Astrocyte of the spinal cord (primary cell): ENCODE data around the gene LDLRAD4.

Source experiments
- DNase-seq: peaks from one replicate; pipeline ENCODE4 v3.0.0; 2011; ENCODE audit warnings: low read depth, low spot score
- H3K4me3 ChIP-seq: 2 replicates; pipeline ENCODE4 v1.5.1; 2011; ENCODE audit warnings: low read depth, mild to moderate bottlenecking, low read length, moderate library complexity
- CTCF ChIP-seq: IDR thresholded peaks from 2 replicates; pipeline ENCODE4 v1.5.1; 2012; ENCODE audit warnings: low read depth, mild to moderate bottlenecking, low read length, inconsistent platforms
- in situ Hi-C: cut with HindIII; loops from 2 replicates; pipeline ENCODE4 v1.10.0; 2017; ENCODE audit warnings: low sequenced_read_pairs

The LDLRAD4 gene

GRCh38 chr18:13635046-13635445, 416.5 kb downstream of the LDLRAD4 start:
- DNase-seq, result no peak
- in situ Hi-C loops, result no loop called here
- TF ChIP-seq CTCF, result no peak
- no peak overlapping the region for H3K4me3 ChIP-seq

DNA sequence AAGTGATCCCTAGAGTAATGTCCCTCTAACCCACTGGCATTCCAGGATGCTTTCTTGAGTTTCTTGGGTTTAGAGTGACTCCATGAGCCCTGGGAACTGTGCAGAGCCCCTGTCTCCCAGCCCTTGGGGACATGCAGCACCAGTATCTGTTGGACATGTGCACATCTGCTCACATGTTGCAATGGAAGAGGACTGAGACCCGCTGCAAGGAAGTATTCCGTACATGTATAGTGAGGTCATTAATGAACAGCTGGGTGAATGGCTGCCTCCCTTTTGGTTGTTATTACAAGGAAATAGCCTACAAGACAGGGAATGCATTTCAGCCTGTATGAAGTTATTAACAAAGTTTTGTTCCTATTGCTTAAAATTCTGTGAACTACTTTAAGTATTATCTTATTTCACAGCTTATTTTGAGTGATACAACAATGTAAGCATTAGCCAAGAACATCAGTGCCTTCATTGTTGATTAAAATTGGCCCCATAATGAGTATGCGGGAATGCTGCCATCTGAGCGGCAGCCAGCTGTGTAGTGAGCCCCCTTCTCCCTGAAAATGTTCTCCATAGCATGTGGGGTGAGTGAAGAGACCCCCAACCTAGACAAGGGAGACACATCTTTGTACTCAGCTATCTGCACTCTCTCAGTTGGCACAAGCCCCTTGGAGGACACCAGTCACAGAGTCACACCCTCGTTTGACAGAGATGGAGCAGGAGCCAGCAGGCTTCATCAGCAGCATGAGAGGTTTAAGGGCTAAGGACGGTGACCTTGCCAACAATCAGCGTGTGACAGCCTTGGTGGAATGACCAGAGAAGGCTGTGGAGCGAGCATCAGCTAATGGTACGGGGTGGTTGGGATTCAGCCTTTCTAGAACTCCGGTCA, 420.4 kb downstream of the LDLRAD4 start:
- no peak overlapping the region for H3K4me3 ChIP-seq
- in situ Hi-C loops, result no loop called here
- no peak for TF ChIP-seq CTCF
- no peak for DNase-seq

DNA sequence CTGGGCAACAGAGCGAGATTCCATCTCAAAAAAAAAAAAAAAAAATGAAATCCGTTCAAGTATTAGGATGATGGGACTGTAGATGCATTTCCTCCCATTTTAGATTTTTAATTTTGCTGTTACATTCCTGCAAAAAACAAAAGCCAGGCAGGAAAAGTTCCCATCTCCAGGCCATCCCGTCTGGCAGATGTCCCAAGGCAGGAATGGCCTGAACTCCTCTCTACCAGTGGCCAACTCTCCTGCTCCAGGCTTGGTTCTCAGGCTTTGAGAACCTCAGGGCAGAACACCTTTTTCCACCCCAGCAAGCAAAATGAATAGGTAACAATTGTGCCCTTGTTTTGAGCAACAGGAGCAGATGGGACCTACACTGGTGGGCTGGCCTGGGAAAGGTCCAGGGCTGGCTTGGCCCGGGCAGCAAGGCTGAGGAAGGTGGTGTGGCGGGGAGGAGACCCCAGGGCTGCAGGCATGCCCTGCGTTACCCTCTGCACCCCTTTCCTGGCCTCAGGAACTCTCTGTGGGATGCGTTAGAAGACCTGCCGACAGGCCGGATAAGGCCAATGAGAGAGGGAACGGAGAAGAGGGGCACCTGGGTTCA, 421.8 kb downstream of the LDLRAD4 start:
- in situ Hi-C loops, result no loop called here
- DNase-seq, result no peak
- no peak for TF ChIP-seq CTCF
- H3K4me3 ChIP-seq, result no peak overlapping the region

- no peak overlapping the region for H3K4me3 ChIP-seq
- no peak for DNase-seq
- in situ Hi-C loops, result no loop called here
- no peak for TF ChIP-seq CTCF
Observed at GRCh38 chr18:13641551-13642439, 423.2 kb downstream of the LDLRAD4 start.

- in situ Hi-C loops, result no loop called here
- no peak for DNase-seq
- no peak for TF ChIP-seq CTCF
- H3K4me3 ChIP-seq, result no peak overlapping the region
Observed at GRCh38 chr18:13642440-13642827, 423.9 kb downstream of the LDLRAD4 start.

DNA sequence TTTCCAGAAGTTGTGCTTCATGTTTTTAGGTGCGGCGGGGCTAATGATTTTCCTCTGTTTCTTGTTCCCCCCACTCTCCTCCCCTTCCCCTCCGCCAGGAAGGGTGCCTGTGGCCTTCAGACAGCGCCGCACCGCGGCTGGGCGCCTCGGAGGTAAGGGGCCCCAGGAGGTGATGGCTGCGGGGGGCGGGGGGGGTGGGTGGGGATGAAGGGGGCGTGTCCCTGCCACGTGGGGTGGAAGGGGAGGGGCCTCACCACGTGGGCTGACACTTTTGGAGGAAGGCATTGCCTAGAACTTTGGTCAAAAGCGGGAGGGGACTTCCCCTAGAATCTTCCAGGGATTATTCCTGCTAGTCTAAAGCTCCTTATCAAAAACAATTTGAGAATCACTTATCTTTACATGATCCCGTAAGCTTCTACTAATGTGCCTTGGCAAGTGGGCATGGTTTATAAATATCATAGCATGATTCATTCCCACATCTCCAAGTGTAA, 424.7 kb downstream of the LDLRAD4 start:
- DNase-seq, result no peak
- in situ Hi-C loops, result no loop called here
- no peak for TF ChIP-seq CTCF
- no peak overlapping the region for H3K4me3 ChIP-seq
